Hepatocyte (in vitro differentiated cells): ENCODE measurements around the gene SORT1. TPM values are rescaled to one million over a fixed set of nuclear protein-coding genes. Genes with fewer than 3 reads are reported as not detected.

ENCODE experiments used
- DNase-seq: peaks from one replicate; pipeline ENCODE4 v3.0.0-alpha.2; 2016; ENCODE audit warnings: low spot score
- H2AFZ ChIP-seq: fragments of 200-600 bp; sonication (generic); 2 replicates; pipeline ENCODE4 v1.6.0; 2016; ENCODE audit warnings: antibody characterized with exemption, mild to moderate bottlenecking
- H3K27ac ChIP-seq: fragments of 200-600 bp; sonication (generic); 2 replicates; pipeline ENCODE4 v1.5.1; 2016; ENCODE audit warnings: mild to moderate bottlenecking
- H3K27me3 ChIP-seq: fragments of 200-600 bp; sonication (generic); 2 replicates; pipeline ENCODE4 v1.6.1; 2016
- H3K36me3 ChIP-seq: fragments of 200-600 bp; sonication (generic); replicated peaks from 2 replicates; pipeline ENCODE4 v1.5.1; 2016; ENCODE audit warnings: low read depth; ENCODE audit not compliant: insufficient read depth
- H3K4me1 ChIP-seq: fragments of 200-600 bp; sonication (generic); 2 replicates; pipeline ENCODE4 v1.5.1; 2016; ENCODE audit warnings: mild to moderate bottlenecking, moderate library complexity; ENCODE audit not compliant: insufficient read depth
- H3K4me2 ChIP-seq: fragments of 200-600 bp; sonication (generic); 2 replicates; pipeline ENCODE4 v1.6.0; 2016
- H3K4me3 ChIP-seq: fragments of 200-600 bp; sonication (generic); 2 replicates; pipeline ENCODE4 v1.5.1; 2016; ENCODE audit warnings: mild to moderate bottlenecking
- H3K79me2 ChIP-seq: fragments of 200-600 bp; sonication (generic); 2 replicates; pipeline ENCODE4 v1.6.0; 2017; ENCODE audit warnings: mild to moderate bottlenecking
- H3K9me2 ChIP-seq: fragments of 200-600 bp; sonication (generic); replicated peaks from 2 replicates; pipeline ENCODE4 v1.6.0; 2017; ENCODE audit warnings: mild to moderate bottlenecking; ENCODE audit not compliant: insufficient read depth
- H3K9me3 ChIP-seq: fragments of 200-600 bp; sonication (generic); 2 replicates; pipeline ENCODE4 v1.5.1; 2016; ENCODE audit warnings: low read depth, mild to moderate bottlenecking
- H4K20me1 ChIP-seq: fragments of 200-600 bp; sonication (generic); 2 replicates; pipeline ENCODE4 v1.6.0; 2016; ENCODE audit warnings: mild to moderate bottlenecking; ENCODE audit not compliant: insufficient read depth, poor library complexity, severe bottlenecking
- CTCF ChIP-seq: fragments of 200-600 bp; sonication (generic); IDR thresholded peaks from 2 replicates; pipeline ENCODE4 v1.5.1; 2016; ENCODE audit warnings: antibody characterized with exemption, mild to moderate bottlenecking; ENCODE audit not compliant: poor library complexity
- EZH2 ChIP-seq: fragments of 200-600 bp; sonication (generic); IDR thresholded peaks from 2 replicates; pipeline ENCODE4 v1.6.1; 2016; ENCODE audit warnings: antibody characterized with exemption, mild to moderate bottlenecking, borderline replicate concordance
- EZH2phosphoT487 ChIP-seq: fragments of 200-600 bp; sonication (generic); IDR thresholded peaks from one replicate; pipeline ENCODE4 v1.6.1; 2018; ENCODE audit warnings: antibody characterized with exemption, mild to moderate bottlenecking, low read depth, moderate library complexity; ENCODE audit not compliant: unreplicated experiment, severe bottlenecking
- WGBS: methylation state at CpG from one replicate; pipeline ENCODE4 v1.1.6; 2016; ENCODE audit warnings: low lambda C conversion rate; ENCODE audit errors: missing lambda C conversion rate; 5-methylcytosine and 5-hydroxymethylcytosine counted together
- polyA plus RNA-seq: library from polyadenylated mRNA; unstranded; fragments of >200 nt; fragmentation: Nextera tagmentation; extraction: Ambion mirVana; gene quantifications from 2 replicates; pipeline ENCODE4 v1.2.1, GENCODE V29; 2016
- total RNA-seq: library from RNA; depleted of rRNA; stranded (reverse); fragments of >200 nt; gene quantifications from 2 replicates; pipeline ENCODE4 v1.2.3, GENCODE V29; 2014

Gene SORT1
- total and polyA plus RNA-seq, 2 experiments from 2014 or later = 43.7 to 59.3 TPM

- Histone ChIP-seq H3K27ac (no peak overlapping the region), H3K9me2 (no peaks in the 10 kb centered on the region), H3K4me1 (no peaks in the 10 kb centered on the region), H3K9me3 (no peaks in the 10 kb centered on the region), H2AFZ (no peak overlapping the region), H3K4me3 (no peak overlapping the region), H3K27me3 (no peaks in the 10 kb centered on the region), H3K4me2 (no peak overlapping the region), H4K20me1 (peaks cover 6% of the 10 kb centered on the region), H3K36me3 (no peaks in the 10 kb centered on the region), H3K79me2 (peaks cover 99% of the 10 kb centered on the region)
- TF ChIP-seq EZH2phosphoT487 (no peak), CTCF (no peak), EZH2 (no peak)
- WGBS = 94% methylated on average over 2 of the region's 2 CpGs
- no peak for DNase-seq
Measured at GRCh38 chr1:109386054-109386717, 11.5 kb downstream of the SORT1 start.

GRCh38 chr1:109385417-109385816 lies 12.3 kb downstream of the SORT1 start:
- Histone ChIP-seq H3K4me3 (no peak overlapping the region), H3K9me3 (no peaks in the 10 kb centered on the region), H3K27me3 (no peaks in the 10 kb centered on the region), H3K4me2 (no peak overlapping the region), H3K36me3 (no peaks in the 10 kb centered on the region), H3K4me1 (no peaks in the 10 kb centered on the region), H3K9me2 (no peaks in the 10 kb centered on the region), H2AFZ (no peak overlapping the region), H3K79me2 (peaks cover 99% of the 10 kb centered on the region), H3K27ac (no peak overlapping the region), H4K20me1 (peaks cover 6% of the 10 kb centered on the region)
- WGBS = 98% methylated on average over 2 of the region's 2 CpGs
- TF ChIP-seq EZH2 (no peak), CTCF (no peak), EZH2phosphoT487 (no peak)
- no peak for DNase-seq

- Histone ChIP-seq H4K20me1 (peaks cover 6% of the 10 kb centered on the region), H3K36me3 (no peaks in the 10 kb centered on the region), H3K4me2 (no peak overlapping the region), H3K9me3 (no peaks in the 10 kb centered on the region), H3K9me2 (no peaks in the 10 kb centered on the region), H3K4me3 (no peak overlapping the region), H3K27me3 (no peaks in the 10 kb centered on the region), H3K27ac (no peak overlapping the region), H2AFZ (no peak overlapping the region), H3K4me1 (peaks cover 6% of the 10 kb centered on the region), H3K79me2 (peaks cover 99% of the 10 kb centered on the region)
- no peak for DNase-seq
- TF ChIP-seq CTCF (no peak), EZH2 (no peak), EZH2phosphoT487 (no peak)
- WGBS = 94% methylated on average over 7 of the region's 7 CpGs
Measured at GRCh38 chr1:109383854-109384253, 13.9 kb downstream of the SORT1 start.
